Uterus (tissue), 4 donors: ENCODE data around the gene CREB5. TPM values are rescaled to one million over a fixed set of nuclear protein-coding genes. Genes with fewer than 3 reads are reported as not detected.

Experiments used
- DNase-seq, 2 donors: peaks; one replicate each; pipeline ENCODE4 v3.0.0-alpha.2; 2019 to 2020
- H3K27ac ChIP-seq, 2 donors: fragments of 200-600 bp; sonication (generic); 1 replicate in 1 of 2; 2 replicates in 1 of 2; pipeline ENCODE4 v1.5.1; 2016 to 2018
- H3K27me3 ChIP-seq, 2 donors: fragments of 200-600 bp; sonication (generic); one replicate each; pipeline ENCODE4 v1.5.1; 2018 to 2019; ENCODE audit warnings: control low read depth in 1 of 2
- H3K36me3 ChIP-seq, 2 donors: fragments of 200-600 bp; sonication (generic); one replicate each; pipeline ENCODE4 v1.5.1; 2019; ENCODE audit warnings: control low read depth in 1 of 2
- H3K4me1 ChIP-seq, 2 donors: fragments of 200-600 bp; sonication (generic); one replicate each; pipeline ENCODE4 v1.5.1; 2018 to 2019; ENCODE audit warnings: control low read depth in 1 of 2
- H3K4me3 ChIP-seq, 2 donors: fragments of 200-600 bp; sonication (generic); 1 replicate in 1 of 2; 2 replicates in 1 of 2; pipeline ENCODE4 v1.5.1; 2018 to 2019; ENCODE audit warnings: mild to moderate bottlenecking in 1 of 2
- H3K9me3 ChIP-seq, 2 donors: fragments of 200-600 bp; sonication (generic); one replicate each; pipeline ENCODE4 v1.5.1; 2019; ENCODE audit warnings: control low read depth in 1 of 2
- POLR2A ChIP-seq, 2 donors: fragments of 450-650 bp; IDR thresholded peaks; one replicate each; pipeline ENCODE4 v1.6.1; 2016; ENCODE audit warnings: antibody characterized with exemption in 2 of 2, mild to moderate bottlenecking in 1 of 2, moderate library complexity in 1 of 2
- intact Hi-C: fragments of 100-400 bp; cut with DNase I; formaldehyde crosslinking; loops from one replicate; pipeline ENCODE4 v1.15.1; 2023; ENCODE audit warnings: low total_unique reads
- total RNA-seq, 4 donors: library from RNA; depleted of rRNA in 3 of 4; stranded (reverse); fragments of >200 nt in 3 of 4; gene quantifications; one replicate each; pipeline versions ENCODE4 v1.1.0 to v1.2.4, GENCODE V29; 2014 to 2023
- TF ChIP-seq, protein P1 (sequence below), 4 experiments: fragments of 200-600 bp in 2 of 4; fragments of 450-650 bp in 2 of 4; sonication (generic) in 2 of 4; IDR thresholded peaks; one replicate each; pipeline ENCODE4 v1.5.1; 2016 to 2019; ENCODE audit warnings: antibody characterized with exemption in 4 of 4, mild to moderate bottlenecking in 2 of 4, moderate library complexity in 1 of 4
- donor health status: DM: yes; HTN: yes; CAD: no.

The CREB5 gene
- total RNA-seq, 4 donors from 2014 or later = 7.1 to 40.2 (median 23.9) TPM

GRCh38 chr7:28631995-28632394 lies 219.7 kb downstream of the CREB5 start:
- H3K9me3 ChIP-seq = no peaks in the 10 kb centered on the region
- H3K36me3 ChIP-seq = no peaks in the 10 kb centered on the region
- H3K27me3 ChIP-seq = no peaks in the 10 kb centered on the region
- TF ChIP-seq POLR2A (IDR thresholded peaks at IDR 0.05) = no peak
- TF ChIP-seq, protein P1, sequence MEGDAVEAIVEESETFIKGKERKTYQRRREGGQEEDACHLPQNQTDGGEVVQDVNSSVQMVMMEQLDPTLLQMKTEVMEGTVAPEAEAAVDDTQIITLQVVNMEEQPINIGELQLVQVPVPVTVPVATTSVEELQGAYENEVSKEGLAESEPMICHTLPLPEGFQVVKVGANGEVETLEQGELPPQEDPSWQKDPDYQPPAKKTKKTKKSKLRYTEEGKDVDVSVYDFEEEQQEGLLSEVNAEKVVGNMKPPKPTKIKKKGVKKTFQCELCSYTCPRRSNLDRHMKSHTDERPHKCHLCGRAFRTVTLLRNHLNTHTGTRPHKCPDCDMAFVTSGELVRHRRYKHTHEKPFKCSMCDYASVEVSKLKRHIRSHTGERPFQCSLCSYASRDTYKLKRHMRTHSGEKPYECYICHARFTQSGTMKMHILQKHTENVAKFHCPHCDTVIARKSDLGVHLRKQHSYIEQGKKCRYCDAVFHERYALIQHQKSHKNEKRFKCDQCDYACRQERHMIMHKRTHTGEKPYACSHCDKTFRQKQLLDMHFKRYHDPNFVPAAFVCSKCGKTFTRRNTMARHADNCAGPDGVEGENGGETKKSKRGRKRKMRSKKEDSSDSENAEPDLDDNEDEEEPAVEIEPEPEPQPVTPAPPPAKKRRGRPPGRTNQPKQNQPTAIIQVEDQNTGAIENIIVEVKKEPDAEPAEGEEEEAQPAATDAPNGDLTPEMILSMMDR (IDR thresholded peaks at IDR 0.05) = no peak
- no peaks in the 10 kb centered on the region for H3K4me1 ChIP-seq
- no peak for DNase-seq
- no peak overlapping the region for H3K27ac ChIP-seq
- no peak overlapping the region for H3K4me3 ChIP-seq
- intact Hi-C loops = no loop called here

DNA sequence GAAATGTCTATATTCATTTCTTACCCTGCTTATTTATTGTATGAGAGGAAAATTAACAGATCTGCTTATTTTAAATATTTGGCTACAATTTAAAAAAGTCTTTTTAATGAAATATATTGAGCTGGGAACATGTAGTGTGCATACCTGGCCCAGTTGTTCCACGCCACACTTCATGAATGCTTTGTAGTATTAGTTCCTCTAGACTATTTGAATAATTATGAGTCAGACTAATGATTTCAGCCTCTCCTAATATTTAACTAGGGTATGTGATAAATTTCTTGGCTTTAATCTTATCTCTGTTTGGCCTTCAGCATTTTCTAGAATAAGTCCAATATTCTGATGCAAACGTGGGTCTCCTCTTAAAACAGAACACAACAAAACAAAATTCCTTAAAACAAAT lies 226.6 kb downstream of the CREB5 start:
- H3K9me3 ChIP-seq = no peaks in the 10 kb centered on the region
- no peak for DNase-seq
- no peaks in the 10 kb centered on the region for H3K36me3 ChIP-seq
- H3K27ac ChIP-seq = no peak overlapping the region
- H3K27me3 ChIP-seq = no peaks in the 10 kb centered on the region
- H3K4me3 ChIP-seq = no peak overlapping the region
- TF ChIP-seq, protein P1 (IDR thresholded peaks at IDR 0.05) = no peak
- no peak for TF ChIP-seq POLR2A (IDR thresholded peaks at IDR 0.05)
- no peaks in the 10 kb centered on the region for H3K4me1 ChIP-seq
- intact Hi-C loops = no loop called here

DNA sequence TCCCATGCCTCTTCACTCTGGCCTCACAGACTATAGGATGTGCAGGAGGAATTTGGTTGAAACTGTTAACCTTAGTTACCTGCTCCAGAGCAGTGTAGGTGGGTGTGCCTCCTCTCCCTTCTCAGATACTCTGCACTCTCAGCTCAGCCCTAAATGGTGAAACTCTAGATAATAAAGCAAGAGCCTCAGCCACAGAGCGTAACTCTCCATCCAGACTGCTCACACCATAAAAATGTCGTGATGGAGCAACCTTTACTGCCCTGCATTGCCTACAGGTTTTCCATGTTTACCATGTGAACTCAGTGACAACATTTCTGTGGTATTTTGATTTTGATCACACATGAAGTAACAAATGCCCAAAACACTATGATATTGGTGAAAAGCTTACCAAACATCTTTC lies 227.7 kb downstream of the CREB5 start:
- Histone ChIP-seq H3K27me3 (no peaks in the 10 kb centered on the region), H3K36me3 (no peaks in the 10 kb centered on the region), H3K4me1 (no peaks in the 10 kb centered on the region), H3K4me3 (no peak overlapping the region), H3K9me3 (no peaks in the 10 kb centered on the region), H3K27ac (no peak overlapping the region)
- no peak for TF ChIP-seq POLR2A (IDR thresholded peaks at IDR 0.05)
- TF ChIP-seq, protein P1 (IDR thresholded peaks at IDR 0.05) = no peak
- no peak for DNase-seq
- intact Hi-C loops = no loop called here

DNA sequence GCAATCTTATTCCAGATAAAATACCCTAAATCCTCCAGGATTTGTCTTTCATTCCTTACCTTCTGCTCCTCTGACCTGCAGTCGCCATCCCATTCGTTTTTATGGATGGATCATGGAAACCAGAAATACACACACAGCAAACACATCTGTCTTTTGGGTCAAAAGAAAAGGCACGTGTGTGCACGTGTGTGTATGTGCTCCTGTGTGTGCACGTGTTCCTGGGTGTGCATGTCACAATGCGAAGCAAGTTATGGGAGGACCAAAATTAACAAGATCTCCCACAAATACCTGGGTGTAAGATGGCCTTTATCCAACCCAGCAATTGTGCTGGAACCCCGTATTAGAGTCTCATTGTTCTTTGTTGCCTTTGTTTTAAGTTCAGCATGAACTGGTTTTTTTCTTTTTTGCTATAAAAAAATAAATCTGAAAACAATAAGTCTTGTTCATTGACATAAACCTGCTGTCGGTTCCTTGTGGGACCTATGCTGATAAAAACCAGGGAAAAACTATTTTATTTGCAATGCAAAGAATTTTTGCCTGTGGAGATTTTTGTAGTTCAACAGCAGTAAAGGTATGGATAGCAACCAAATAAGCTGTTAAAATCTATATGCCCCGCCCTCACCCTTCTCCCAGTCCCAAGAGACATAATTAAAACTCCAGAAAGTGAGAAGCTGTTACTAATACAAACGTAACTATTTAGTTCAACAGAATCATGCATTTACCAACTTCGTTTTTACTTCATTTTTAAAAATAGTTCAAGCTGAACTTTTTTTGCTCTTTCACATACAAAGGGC lies 229.6 kb downstream of the CREB5 start:
- no peaks in the 10 kb centered on the region for H3K4me1 ChIP-seq
- no peak overlapping the region for H3K27ac ChIP-seq
- H3K27me3 ChIP-seq = no peaks in the 10 kb centered on the region
- TF ChIP-seq, protein P1 (IDR thresholded peaks at IDR 0.05) = no peak
- TF ChIP-seq POLR2A (IDR thresholded peaks at IDR 0.05) = no peak
- no peak for DNase-seq
- H3K36me3 ChIP-seq = no peaks in the 10 kb centered on the region
- H3K9me3 ChIP-seq = no peaks in the 10 kb centered on the region
- intact Hi-C loops = no loop called here
- H3K4me3 ChIP-seq = no peak overlapping the region

DNA sequence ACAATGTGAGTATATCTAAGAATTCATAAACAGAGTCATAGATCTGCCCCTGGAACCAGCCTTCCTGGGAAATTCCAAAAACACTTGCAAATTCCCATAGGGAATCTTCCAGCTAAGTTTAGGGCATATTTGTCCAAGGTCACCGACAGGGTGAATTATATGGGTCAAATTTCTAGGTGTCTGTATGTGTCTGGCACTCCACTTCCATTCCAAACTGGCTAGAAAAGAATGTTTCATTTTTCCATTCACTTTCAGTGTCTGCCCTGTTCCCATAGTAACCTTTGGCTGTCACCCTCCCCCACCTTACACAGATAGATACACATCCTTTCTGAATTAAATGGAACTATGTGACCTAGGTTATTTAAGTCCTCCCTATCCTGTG lies 230.9 kb downstream of the CREB5 start:
- H3K4me3 ChIP-seq = no peak overlapping the region
- no peaks in the 10 kb centered on the region for H3K27me3 ChIP-seq
- TF ChIP-seq, protein P1 (IDR thresholded peaks at IDR 0.05) = no peak
- TF ChIP-seq POLR2A (IDR thresholded peaks at IDR 0.05) = no peak
- intact Hi-C loops = no loop called here
- no peaks in the 10 kb centered on the region for H3K4me1 ChIP-seq
- DNase-seq = no peak
- no peaks in the 10 kb centered on the region for H3K9me3 ChIP-seq
- H3K36me3 ChIP-seq = no peaks in the 10 kb centered on the region
- no peak overlapping the region for H3K27ac ChIP-seq
